IPS-15b (cell line): ENCODE measurements around the gene PITPNM1.

ENCODE experiments used
- H3K27me3 ChIP-seq: one replicate; pipeline ENCODE4 v1.6.1; 2013; ENCODE audit warnings: low read length; ENCODE audit not compliant: control insufficient read depth, insufficient read depth
- H3K36me3 ChIP-seq: one replicate; pipeline ENCODE4 v1.6.1; 2013; ENCODE audit warnings: low read length; ENCODE audit not compliant: control insufficient read depth, insufficient read depth
- H3K4me1 ChIP-seq: one replicate; pipeline ENCODE4 v1.6.1; 2013; ENCODE audit warnings: mild to moderate bottlenecking, low read length; ENCODE audit not compliant: control insufficient read depth, insufficient read depth
- H3K4me3 ChIP-seq: one replicate; pipeline ENCODE4 v1.5.1; 2013; ENCODE audit warnings: low read depth, low read length
- H3K9ac ChIP-seq: one replicate; pipeline ENCODE4 v1.6.1; 2013; ENCODE audit warnings: low read depth, mild to moderate bottlenecking, low read length
- H3K9me3 ChIP-seq: one replicate; pipeline ENCODE4 v1.6.1; 2013; ENCODE audit warnings: mild to moderate bottlenecking, low read length; ENCODE audit not compliant: control insufficient read depth, insufficient read depth

PITPNM1 gene

GRCh38 chr11:67507242-67507863 lies 2.2 kb upstream of the PITPNM1 start:
- peaks cover 4% of the 10 kb centered on the region for H3K4me1 ChIP-seq
- peaks cover under 1% of the 10 kb centered on the region for H3K36me3 ChIP-seq
- peak overlapping the region; percentile 39 for H3K9ac ChIP-seq
- H3K27me3 ChIP-seq, result peaks cover 7% of the 10 kb centered on the region
- H3K4me3 ChIP-seq, result peak overlapping the region; percentile 84
- no peaks in the 10 kb centered on the region for H3K9me3 ChIP-seq

GRCh38 chr11:67506426-67507051 lies 1.4 kb upstream of the PITPNM1 start:
- peaks cover 4% of the 10 kb centered on the region for H3K4me1 ChIP-seq
- H3K4me3 ChIP-seq, result peak overlapping the region; percentile 84
- no peak overlapping the region for H3K9ac ChIP-seq
- H3K9me3 ChIP-seq, result no peaks in the 10 kb centered on the region
- peaks cover 7% of the 10 kb centered on the region for H3K27me3 ChIP-seq
- H3K36me3 ChIP-seq, result peaks cover 7% of the 10 kb centered on the region

- H3K9me3 ChIP-seq, result no peaks in the 10 kb centered on the region
- peak overlapping the region; percentile 83 for H3K4me3 ChIP-seq
- no peak overlapping the region for H3K9ac ChIP-seq
- peaks cover 2% of the 10 kb centered on the region for H3K27me3 ChIP-seq
- peaks cover 10% of the 10 kb centered on the region for H3K36me3 ChIP-seq
- peaks cover 4% of the 10 kb centered on the region for H3K4me1 ChIP-seq
Observed at GRCh38 chr11:67505605-67506396, 638 bp upstream of the PITPNM1 start.

- Histone ChIP-seq H3K4me1 (peaks cover 4% of the 10 kb centered on the region), H3K4me3 (peak overlapping the region; percentile 83), H3K9ac (no peak overlapping the region), H3K36me3 (peaks cover 18% of the 10 kb centered on the region), H3K27me3 (peaks cover 2% of the 10 kb centered on the region), H3K9me3 (no peaks in the 10 kb centered on the region)
Observed at GRCh38 chr11:67504005-67504949, 886 bp downstream of the PITPNM1 start.

- Histone ChIP-seq H3K9ac (no peak overlapping the region), H3K4me1 (peaks cover 4% of the 10 kb centered on the region), H3K27me3 (peaks cover 2% of the 10 kb centered on the region), H3K36me3 (peaks cover 25% of the 10 kb centered on the region), H3K9me3 (no peaks in the 10 kb centered on the region), H3K4me3 (peak overlapping the region; percentile 83)
Observed at GRCh38 chr11:67503119-67504004, 1.8 kb downstream of the PITPNM1 start.

GRCh38 chr11:67502328-67502979 lies 2.7 kb downstream of the PITPNM1 start:
- Histone ChIP-seq H3K27me3 (peaks cover 2% of the 10 kb centered on the region), H3K9me3 (no peaks in the 10 kb centered on the region), H3K36me3 (peaks cover 32% of the 10 kb centered on the region), H3K9ac (no peak overlapping the region), H3K4me3 (no peak overlapping the region), H3K4me1 (peaks cover 4% of the 10 kb centered on the region)

GRCh38 chr11:67501854-67502253 lies 3.3 kb downstream of the PITPNM1 start:
- H3K9me3 ChIP-seq, result no peaks in the 10 kb centered on the region
- no peak overlapping the region for H3K9ac ChIP-seq
- peaks cover 2% of the 10 kb centered on the region for H3K27me3 ChIP-seq
- H3K36me3 ChIP-seq, result peaks cover 38% of the 10 kb centered on the region
- H3K4me3 ChIP-seq, result no peak overlapping the region
- H3K4me1 ChIP-seq, result peaks cover 4% of the 10 kb centered on the region

- Histone ChIP-seq H3K4me1 (peaks cover 4% of the 10 kb centered on the region), H3K36me3 (peaks cover 41% of the 10 kb centered on the region), H3K27me3 (peaks cover 2% of the 10 kb centered on the region), H3K4me3 (no peak overlapping the region), H3K9ac (no peak overlapping the region), H3K9me3 (no peaks in the 10 kb centered on the region)
Observed at GRCh38 chr11:67500831-67501715, 4.1 kb downstream of the PITPNM1 start.

- H3K9ac ChIP-seq, result no peak overlapping the region
- peaks cover 46% of the 10 kb centered on the region for H3K36me3 ChIP-seq
- no peak overlapping the region for H3K4me3 ChIP-seq
- peaks cover 2% of the 10 kb centered on the region for H3K27me3 ChIP-seq
- H3K4me1 ChIP-seq, result peaks cover 2% of the 10 kb centered on the region
- no peaks in the 10 kb centered on the region for H3K9me3 ChIP-seq
Observed at GRCh38 chr11:67500484-67500821, 4.7 kb downstream of the PITPNM1 start.
